Neural progenitor cell (in vitro differentiated cells): ENCODE results near the gene TMEM214.

Source experiments
- EZH2 ChIP-seq: fragments of 200-600 bp; sonication (generic); IDR thresholded peaks from 2 replicates; pipeline ENCODE4 v1.6.1; 2017; ENCODE audit warnings: antibody characterized with exemption, mild to moderate bottlenecking, moderate library complexity
- EZH2phosphoT487 ChIP-seq: fragments of 200-600 bp; sonication (generic); IDR thresholded peaks from 2 replicates; pipeline ENCODE4 v1.6.1; 2017; ENCODE audit warnings: antibody characterized with exemption
- TF ChIP-seq, protein P1 (sequence below): fragments of 200-600 bp; sonication (generic); IDR thresholded peaks from 2 replicates; pipeline ENCODE4 v1.5.1; 2017; ENCODE audit warnings: antibody characterized with exemption, mild to moderate bottlenecking

- TF ChIP-seq, protein P1, sequence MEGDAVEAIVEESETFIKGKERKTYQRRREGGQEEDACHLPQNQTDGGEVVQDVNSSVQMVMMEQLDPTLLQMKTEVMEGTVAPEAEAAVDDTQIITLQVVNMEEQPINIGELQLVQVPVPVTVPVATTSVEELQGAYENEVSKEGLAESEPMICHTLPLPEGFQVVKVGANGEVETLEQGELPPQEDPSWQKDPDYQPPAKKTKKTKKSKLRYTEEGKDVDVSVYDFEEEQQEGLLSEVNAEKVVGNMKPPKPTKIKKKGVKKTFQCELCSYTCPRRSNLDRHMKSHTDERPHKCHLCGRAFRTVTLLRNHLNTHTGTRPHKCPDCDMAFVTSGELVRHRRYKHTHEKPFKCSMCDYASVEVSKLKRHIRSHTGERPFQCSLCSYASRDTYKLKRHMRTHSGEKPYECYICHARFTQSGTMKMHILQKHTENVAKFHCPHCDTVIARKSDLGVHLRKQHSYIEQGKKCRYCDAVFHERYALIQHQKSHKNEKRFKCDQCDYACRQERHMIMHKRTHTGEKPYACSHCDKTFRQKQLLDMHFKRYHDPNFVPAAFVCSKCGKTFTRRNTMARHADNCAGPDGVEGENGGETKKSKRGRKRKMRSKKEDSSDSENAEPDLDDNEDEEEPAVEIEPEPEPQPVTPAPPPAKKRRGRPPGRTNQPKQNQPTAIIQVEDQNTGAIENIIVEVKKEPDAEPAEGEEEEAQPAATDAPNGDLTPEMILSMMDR, result no peak
- TF ChIP-seq EZH2phosphoT487 (no peak), EZH2 (no peak)
Measured at GRCh38 chr2:27000228-27000627, 32.5 kb upstream of the TMEM214 start.
